Upper lobe of right lung (tissue), 1 donor: ENCODE measurements around the gene LRRC15. TPM values are rescaled to one million over a fixed set of nuclear protein-coding genes. Genes with fewer than 3 reads are reported as not detected.

Experiments used
- ATAC-seq: fragments of 200-7000 bp; cut with Tn5 transposase; one replicate; pipeline ENCODE4 v1.9.1; 2020; ENCODE audit warnings: mild to moderate bottlenecking, moderate library complexity
- DNase-seq: peaks from one replicate; pipeline ENCODE4 v3.0.0-alpha.2; 2020
- H3K27ac ChIP-seq: fragments of 200-600 bp; one replicate; pipeline ENCODE4 v1.8.0; 2022
- H3K27me3 ChIP-seq: fragments of 200-600 bp; one replicate; pipeline ENCODE4 v1.8.0; 2022; ENCODE audit warnings: mild to moderate bottlenecking
- H3K36me3 ChIP-seq: fragments of 200-600 bp; one replicate; pipeline ENCODE4 v1.8.0; 2022
- H3K4me1 ChIP-seq: fragments of 200-600 bp; one replicate; pipeline ENCODE4 v1.8.0; 2022
- H3K4me3 ChIP-seq: fragments of 200-600 bp; one replicate; pipeline ENCODE4 v1.8.0; 2022; ENCODE audit warnings: mild to moderate bottlenecking
- H3K9me3 ChIP-seq: fragments of 200-600 bp; one replicate; pipeline ENCODE4 v1.8.0; 2022
- CTCF ChIP-seq: fragments of 200-600 bp; IDR thresholded peaks from one replicate; pipeline ENCODE4 v1.8.0; 2022; ENCODE audit warnings: antibody characterized with exemption
- intact Hi-C: fragments of 100-400 bp; cut with DNase I; formaldehyde crosslinking; loops from one replicate; pipeline ENCODE4 v1.11.0; 2022
- total RNA-seq: library from RNA; stranded (reverse); fragmentation: NEBNext Ultra II Directional; extraction: Animal tissue kit (Norgen Biotek cat#: 25700); gene quantifications from one replicate; pipeline ENCODE4 v1.2.1, GENCODE V29; 2021
- donor health status: DM: no; HTN: yes; CAD: no; lungs with severe emphysema.

LRRC15 gene
- total RNA-seq, 1 donor from 2014 or later, result 1.1 TPM

GRCh38 chr3:194375473-194376240 is 6.1 kb upstream of the LRRC15 start:
- H3K4me1 ChIP-seq, result no peaks in the 10 kb centered on the region
- DNase-seq (no peak), ATAC-seq (no peak)
- H3K27ac ChIP-seq, result no peak overlapping the region
- H3K27me3 ChIP-seq, result peaks cover 4% of the 10 kb centered on the region
- H3K36me3 ChIP-seq, result no peaks in the 10 kb centered on the region
- no peak for TF ChIP-seq CTCF
- H3K4me3 ChIP-seq, result no peak overlapping the region
- intact Hi-C loops, result no loop called here
- no peaks in the 10 kb centered on the region for H3K9me3 ChIP-seq

GRCh38 chr3:194374935-194375334 is 5.4 kb upstream of the LRRC15 start:
- no peak for TF ChIP-seq CTCF
- Histone ChIP-seq H3K36me3 (no peaks in the 10 kb centered on the region), H3K27me3 (no peaks in the 10 kb centered on the region), H3K9me3 (no peaks in the 10 kb centered on the region), H3K27ac (no peak overlapping the region), H3K4me3 (no peak overlapping the region), H3K4me1 (no peaks in the 10 kb centered on the region)
- intact Hi-C loops, result no loop called here
- ATAC-seq (no peak), DNase-seq (no peak)

GRCh38 chr3:194373899-194374298 is 4.4 kb upstream of the LRRC15 start:
- H3K4me1 ChIP-seq, result no peaks in the 10 kb centered on the region
- no peak for TF ChIP-seq CTCF
- DNase-seq (no peak), ATAC-seq (no peak)
- no peaks in the 10 kb centered on the region for H3K36me3 ChIP-seq
- H3K27ac ChIP-seq, result no peak overlapping the region
- no peaks in the 10 kb centered on the region for H3K9me3 ChIP-seq
- intact Hi-C loops, result no loop called here
- no peak overlapping the region for H3K4me3 ChIP-seq
- no peaks in the 10 kb centered on the region for H3K27me3 ChIP-seq

GRCh38 chr3:194373028-194373427 is 3.5 kb upstream of the LRRC15 start:
- no peak for ATAC-seq
- H3K9me3 ChIP-seq, result no peaks in the 10 kb centered on the region
- TF ChIP-seq CTCF, result no peak

GRCh38 chr3:194370753-194371152 is 1.2 kb upstream of the LRRC15 start:
- ATAC-seq, result no peak
- intact Hi-C loops, result no loop called here

More at GRCh38 chr3:194373028-194373427, 3.5 kb upstream of the LRRC15 start:
- Histone ChIP-seq H3K4me1 (no peaks in the 10 kb centered on the region), H3K4me3 (no peak overlapping the region), H3K36me3 (no peaks in the 10 kb centered on the region), H3K27me3 (peaks cover 8% of the 10 kb centered on the region), H3K27ac (no peak overlapping the region)
- DNase-seq, result no peak
- intact Hi-C loops, result no loop called here

More at GRCh38 chr3:194370753-194371152, 1.2 kb upstream of the LRRC15 start:
- H3K4me3 ChIP-seq, result no peak overlapping the region
- no peak for DNase-seq
- H3K36me3 ChIP-seq, result no peaks in the 10 kb centered on the region
- no peak overlapping the region for H3K27ac ChIP-seq
- TF ChIP-seq CTCF, result no peak
- no peaks in the 10 kb centered on the region for H3K9me3 ChIP-seq
- no peaks in the 10 kb centered on the region for H3K4me1 ChIP-seq
- peaks cover 9% of the 10 kb centered on the region for H3K27me3 ChIP-seq
